Stomach smooth muscle (tissue), 2 donors: ENCODE results near the gene TUBA1C.
"Not testable (repeated sequence)": the region's sequence is repeated elsewhere in the genome, so short reads cannot be mapped to it uniquely, and the experiment has no call there.

ENCODE experiments used
- H3K27ac ChIP-seq: one replicate; pipeline ENCODE4 v1.7.0; 2013; ENCODE audit warnings: mild to moderate bottlenecking, low read length, inconsistent platforms
- H3K27me3 ChIP-seq, 2 donors: one replicate each; pipeline ENCODE4 v1.7.0; 2013; ENCODE audit warnings: low read length in 2 of 2; ENCODE audit not compliant: insufficient read depth in 2 of 2, control insufficient read depth in 1 of 2
- H3K36me3 ChIP-seq, 2 donors: one replicate each; pipeline ENCODE4 v1.7.0; 2013; ENCODE audit warnings: low read length in 2 of 2; ENCODE audit not compliant: control insufficient read depth in 2 of 2, insufficient read depth in 2 of 2
- H3K4me1 ChIP-seq: one replicate; pipeline ENCODE4 v1.7.0; 2013; ENCODE audit warnings: low read length; ENCODE audit not compliant: control insufficient read depth, insufficient read depth
- H3K4me3 ChIP-seq, 2 donors: one replicate each; pipeline ENCODE4 v1.7.0; 2013; ENCODE audit warnings: low read length in 2 of 2
- H3K9ac ChIP-seq, 2 donors: one replicate each; pipeline ENCODE4 v1.7.0; 2013; ENCODE audit warnings: low read length in 2 of 2, mild to moderate bottlenecking in 1 of 2
- H3K9me3 ChIP-seq, 2 donors: one replicate each; pipeline ENCODE4 v1.7.0; 2013; ENCODE audit warnings: low read length in 2 of 2; ENCODE audit not compliant: control insufficient read depth in 2 of 2
- donor health status: healthy.
- donor health status: Pancreatic carcinoma.

The TUBA1C gene

DNA sequence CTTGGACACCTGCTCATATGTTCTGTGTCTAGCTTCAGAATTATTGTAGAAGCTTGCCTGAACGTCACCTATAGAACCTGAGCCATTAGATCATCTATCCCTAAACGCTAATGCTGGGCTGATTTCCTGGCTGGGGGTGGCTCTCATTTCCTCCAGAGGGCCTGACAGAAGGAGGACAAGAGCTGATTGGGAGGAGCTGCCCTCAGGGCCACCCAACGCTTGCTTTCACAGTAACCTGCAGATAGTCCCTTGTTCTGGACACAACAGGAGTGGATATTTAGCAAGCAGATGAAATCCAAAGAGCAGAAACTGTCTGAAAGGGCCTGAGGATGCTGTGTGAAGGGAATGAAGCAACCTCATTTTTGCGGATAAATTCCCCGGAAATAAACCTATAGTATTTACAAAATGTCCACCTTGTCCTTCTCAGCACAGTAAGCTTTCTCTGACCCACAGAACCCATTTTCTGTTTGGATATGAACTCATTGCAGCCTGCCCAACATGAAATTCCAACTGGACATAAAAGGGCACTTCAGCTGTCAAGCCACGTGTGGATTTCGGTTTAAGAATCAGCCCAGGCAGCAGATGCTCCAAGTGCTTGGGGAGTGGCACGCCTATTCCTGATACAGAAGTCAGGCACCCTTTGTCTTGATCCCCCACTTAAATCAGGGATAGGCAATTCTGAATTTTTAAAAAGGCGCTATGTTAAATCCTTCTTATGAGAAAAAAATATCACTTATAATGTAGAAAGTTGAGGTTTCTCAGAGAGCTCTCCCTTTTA lies 32.8 kb upstream of the TUBA1C start:
- H3K9ac ChIP-seq, result peak overlapping the region; percentile 47 to 58
- peak overlapping the region; percentile 92 for H3K27ac ChIP-seq
- H3K4me3 ChIP-seq, result peak overlapping the region in 1 of 2 donors; percentile 71

DNA sequence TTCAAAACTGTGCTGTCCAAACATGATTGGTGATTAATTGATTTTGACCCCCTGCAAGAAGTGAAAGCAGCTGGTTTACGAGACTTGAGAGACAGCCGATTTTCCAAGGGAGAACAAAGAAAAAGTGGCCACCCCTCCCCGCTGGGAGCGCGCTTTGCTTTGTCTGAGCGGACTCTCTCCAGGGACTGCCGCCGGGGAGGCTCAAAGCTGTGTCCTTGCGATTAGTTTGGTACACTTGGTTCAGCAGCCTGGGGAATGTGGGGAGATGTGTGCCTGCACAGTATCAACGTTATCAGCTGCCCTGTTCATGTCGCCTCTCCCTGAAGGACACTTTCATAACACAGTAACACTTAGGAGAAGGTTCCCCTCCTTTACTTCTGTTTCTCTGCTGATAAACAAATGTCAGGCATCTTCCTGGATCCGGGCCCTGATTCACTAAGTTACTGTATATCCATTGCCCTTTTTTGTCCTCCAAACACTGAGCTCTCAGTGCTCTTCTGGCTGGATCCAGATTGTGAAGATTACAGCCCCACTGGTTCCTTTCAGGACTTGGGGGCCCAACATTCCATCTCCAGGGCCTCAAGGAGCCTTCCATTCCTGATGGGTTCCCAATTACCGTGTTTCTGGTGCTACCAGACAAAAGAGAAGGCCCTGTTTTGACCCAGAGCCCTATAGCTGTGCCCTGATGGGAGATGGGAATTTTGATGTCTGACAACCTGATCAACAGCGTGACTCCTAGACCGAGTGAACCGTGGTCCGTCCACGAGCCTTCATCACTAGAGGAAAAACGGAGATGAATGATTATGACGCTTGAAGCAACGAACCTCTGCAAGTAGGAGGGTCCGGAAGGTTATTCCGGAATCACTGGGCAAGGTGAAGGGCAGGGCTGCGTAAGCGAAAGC lies 31.7 kb upstream of the TUBA1C start:
- Histone ChIP-seq H3K4me3 (peak overlapping the region; percentile 63 to 71), H3K27ac (peak overlapping the region; percentile 92), H3K9me3 (no peaks in the 10 kb centered on the region), H3K36me3 (no peaks in the 10 kb centered on the region), H3K27me3 (no peaks in the 10 kb centered on the region), H3K9ac (peak overlapping the region; percentile 58 to 73), H3K4me1 (peaks cover 27% of the 10 kb centered on the region)

More for the DNA sequence above, 32.8 kb upstream of the TUBA1C start:
- Histone ChIP-seq H3K36me3 (no peaks in the 10 kb centered on the region), H3K9me3 (no peaks in the 10 kb centered on the region), H3K4me1 (peaks cover 27% of the 10 kb centered on the region), H3K27me3 (no peaks in the 10 kb centered on the region)

DNA sequence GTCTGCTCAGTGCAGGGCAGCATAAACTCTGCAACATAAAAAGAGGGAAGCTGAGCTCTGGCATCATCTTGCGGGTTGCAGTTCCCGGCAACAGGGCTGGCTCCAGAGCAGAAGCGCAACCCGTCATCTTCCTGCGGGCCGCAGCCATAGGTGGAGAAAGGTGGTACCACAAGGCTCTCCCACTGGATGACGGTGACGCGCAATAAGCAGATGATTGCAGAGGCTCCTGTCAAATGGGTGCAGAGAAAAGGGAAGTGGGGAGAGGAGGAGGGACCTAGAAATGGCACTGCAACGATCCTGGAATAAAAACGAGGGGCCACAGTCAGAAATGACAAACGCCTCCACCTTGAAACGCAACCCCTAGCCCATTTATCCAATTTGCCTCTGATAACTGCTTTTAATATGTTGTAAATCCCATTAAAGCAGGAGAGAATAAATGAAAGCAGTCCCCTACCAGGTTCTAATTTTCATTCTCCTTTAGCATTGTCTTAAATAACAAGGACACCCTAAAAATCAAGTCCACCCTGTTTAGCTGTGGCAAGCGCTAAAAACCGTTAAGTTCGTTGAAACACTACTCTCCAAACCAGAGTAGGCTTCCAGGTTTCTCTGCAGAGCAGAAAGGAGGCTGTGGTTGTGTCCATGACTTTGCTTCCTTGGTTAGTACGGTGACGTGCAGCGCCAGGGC lies 30.9 kb upstream of the TUBA1C start:
- H3K27ac ChIP-seq, result peak overlapping the region; percentile 92
- peak overlapping the region; percentile 63 to 71 for H3K4me3 ChIP-seq
- H3K4me1 ChIP-seq, result peaks cover 27% of the 10 kb centered on the region

DNA sequence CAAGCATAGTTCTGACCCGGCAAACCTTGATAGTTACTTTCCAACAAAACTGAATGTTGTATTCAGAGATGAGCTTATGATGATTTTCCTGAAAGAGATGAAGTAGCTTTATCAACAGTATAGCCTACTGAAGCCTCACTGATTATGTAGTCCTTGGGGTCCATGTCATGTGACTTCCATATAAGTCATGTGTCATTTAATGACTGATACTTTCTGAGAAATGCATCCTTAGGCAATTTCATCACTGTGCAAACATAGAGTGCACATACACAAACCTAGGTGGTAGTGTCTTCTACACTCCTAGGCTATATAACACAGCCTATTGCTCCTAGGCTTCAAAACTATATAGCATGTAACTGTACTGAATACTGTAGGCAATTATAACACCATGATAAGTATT lies 28.5 kb upstream of the TUBA1C start:
- Histone ChIP-seq H3K4me3 (no peak overlapping the region), H3K27ac (no peak overlapping the region), H3K9me3 (no peaks in the 10 kb centered on the region), H3K9ac (no peak overlapping the region), H3K27me3 (no peaks in the 10 kb centered on the region), H3K4me1 (peaks cover 27% of the 10 kb centered on the region), H3K36me3 (no peaks in the 10 kb centered on the region)

More for the DNA sequence above, 30.9 kb upstream of the TUBA1C start:
- Histone ChIP-seq H3K9ac (peak overlapping the region; percentile 58 to 78), H3K9me3 (no peaks in the 10 kb centered on the region), H3K27me3 (no peaks in the 10 kb centered on the region), H3K36me3 (no peaks in the 10 kb centered on the region)

DNA sequence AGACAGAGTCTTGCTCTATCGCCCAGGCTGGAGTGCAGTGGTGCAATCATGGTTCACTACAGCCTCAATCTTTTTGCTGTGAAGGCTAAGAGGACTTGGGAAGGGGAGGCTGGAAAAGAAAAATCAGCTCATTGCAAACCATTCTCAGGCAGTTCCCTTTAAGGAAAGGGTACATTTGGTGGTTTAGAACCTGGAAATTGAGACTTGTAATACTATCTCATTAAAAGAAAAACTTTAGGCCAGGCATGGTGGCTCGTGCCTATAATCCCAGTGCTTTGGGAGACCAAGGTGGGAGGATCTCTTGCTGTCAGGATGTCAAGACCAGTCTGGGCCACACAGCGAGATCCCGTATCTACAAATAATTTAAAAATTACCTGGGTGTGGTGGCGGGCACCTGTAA lies 21.3 kb upstream of the TUBA1C start:
- H3K4me1 ChIP-seq, result no peaks in the 10 kb centered on the region
- H3K4me3 ChIP-seq, result no peak overlapping the region
- H3K27me3 ChIP-seq, result no peaks in the 10 kb centered on the region
- no peak overlapping the region for H3K9ac ChIP-seq
- no peaks in the 10 kb centered on the region for H3K36me3 ChIP-seq
- no peak overlapping the region for H3K27ac ChIP-seq
- H3K9me3 ChIP-seq, result no peaks in the 10 kb centered on the region

DNA sequence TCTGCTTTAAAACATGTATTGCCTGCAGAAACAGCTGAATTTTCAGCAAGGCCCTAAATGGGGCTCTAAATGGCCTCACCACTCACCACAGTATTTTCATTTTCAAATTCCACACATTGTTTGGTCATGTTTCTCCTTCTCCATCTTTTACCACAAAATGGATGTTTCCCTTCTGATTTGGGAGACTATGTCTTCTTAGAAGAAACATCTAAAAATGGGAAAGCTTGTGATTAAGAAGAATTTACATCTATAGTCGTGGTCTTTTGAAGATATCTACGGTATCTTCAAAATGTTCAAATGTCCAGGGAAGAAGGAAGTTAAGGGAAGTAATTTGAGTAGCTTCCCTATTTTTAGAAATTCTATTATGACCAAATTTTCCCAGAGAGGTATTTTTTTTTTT lies 20.7 kb upstream of the TUBA1C start:
- H3K27me3 ChIP-seq, result no peaks in the 10 kb centered on the region
- H3K27ac ChIP-seq, result no peak overlapping the region
- no peaks in the 10 kb centered on the region for H3K36me3 ChIP-seq
- H3K9me3 ChIP-seq, result no peaks in the 10 kb centered on the region
- H3K4me1 ChIP-seq, result no peaks in the 10 kb centered on the region
- no peak overlapping the region for H3K4me3 ChIP-seq
- H3K9ac ChIP-seq, result no peak overlapping the region

DNA sequence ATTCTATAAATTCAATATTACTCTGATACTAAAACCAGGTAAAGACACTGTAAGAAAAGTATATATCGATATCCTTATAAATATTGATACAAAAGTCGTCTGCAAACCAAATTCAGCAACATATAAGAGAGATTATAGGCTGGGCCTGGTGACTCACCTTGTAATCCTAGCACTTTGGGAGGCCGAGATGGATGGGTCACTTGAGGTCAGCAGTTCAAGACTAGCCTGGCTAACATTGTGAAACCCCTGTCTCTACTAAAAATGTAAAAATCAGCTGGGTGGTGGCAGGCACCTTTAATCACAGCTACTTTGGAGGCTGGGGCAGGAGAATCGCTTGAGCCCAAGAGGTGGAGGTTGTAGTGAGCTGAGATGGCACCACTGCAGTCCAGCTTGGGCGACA lies 13.5 kb upstream of the TUBA1C start:
- H3K4me3 ChIP-seq, result no peak overlapping the region
- no peak overlapping the region for H3K27ac ChIP-seq

DNA sequence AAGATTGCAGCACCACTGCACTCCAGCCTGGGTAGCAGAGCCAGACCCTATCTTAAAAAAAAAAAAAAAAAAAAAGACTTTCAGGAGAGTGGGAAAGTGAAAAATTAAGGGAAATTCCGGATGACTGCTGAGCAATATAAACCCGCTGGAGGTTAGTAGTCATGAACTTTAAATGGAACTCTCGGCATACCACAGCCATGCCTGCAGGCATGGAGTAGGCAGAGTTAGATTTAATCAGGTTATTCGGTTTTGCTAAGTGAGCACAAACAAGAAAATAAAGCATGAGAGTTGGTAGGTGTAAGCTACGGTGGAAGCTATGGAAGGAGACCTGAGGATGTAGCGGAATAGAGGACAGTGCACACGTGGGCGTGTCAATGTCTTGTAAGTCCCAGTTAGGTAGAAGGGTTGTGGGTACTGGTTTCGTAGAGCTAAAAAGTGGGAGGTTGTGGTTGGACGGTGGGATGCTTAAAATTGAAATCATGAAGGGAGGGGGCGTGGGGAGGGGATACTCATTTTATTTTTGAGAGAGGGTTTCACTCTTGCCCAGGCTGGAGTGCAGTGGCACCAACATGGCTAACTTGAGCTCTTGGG lies 11.8 kb upstream of the TUBA1C start:
- no peak overlapping the region for H3K4me3 ChIP-seq

More for the DNA sequence above, 13.5 kb upstream of the TUBA1C start:
- Histone ChIP-seq H3K36me3 (no peaks in the 10 kb centered on the region), H3K9ac (no peak overlapping the region), H3K27me3 (no peaks in the 10 kb centered on the region), H3K9me3 (no peaks in the 10 kb centered on the region), H3K4me1 (no peaks in the 10 kb centered on the region)

DNA sequence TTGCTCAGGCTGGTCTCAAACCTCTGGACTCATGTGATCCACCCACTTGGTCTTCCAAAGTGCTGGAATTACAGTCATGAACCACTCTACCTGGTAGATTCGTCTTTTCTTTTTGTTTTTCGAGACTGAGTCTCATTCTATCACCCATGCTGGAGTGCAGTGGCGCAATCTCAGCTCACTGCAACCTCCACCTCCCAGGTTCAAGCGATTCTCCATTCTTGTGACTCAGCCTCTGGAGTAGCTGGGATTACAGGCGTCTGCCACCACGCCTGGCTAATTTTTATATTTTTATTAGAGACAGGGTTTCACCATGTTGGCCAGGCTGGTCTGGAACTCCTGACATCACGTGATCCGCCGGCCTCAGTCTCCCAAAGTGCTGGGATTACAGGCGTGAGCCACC lies 9.4 kb upstream of the TUBA1C start:
- H3K4me1 ChIP-seq, H3K27ac ChIP-seq: not testable (repeated sequence)

More for the DNA sequence above, 11.8 kb upstream of the TUBA1C start:
- no peaks in the 10 kb centered on the region for H3K4me1 ChIP-seq
- no peaks in the 10 kb centered on the region for H3K9me3 ChIP-seq
- H3K9ac ChIP-seq, result no peak overlapping the region
- no peak overlapping the region for H3K27ac ChIP-seq
- no peaks in the 10 kb centered on the region for H3K27me3 ChIP-seq
- H3K36me3 ChIP-seq, result no peaks in the 10 kb centered on the region

DNA sequence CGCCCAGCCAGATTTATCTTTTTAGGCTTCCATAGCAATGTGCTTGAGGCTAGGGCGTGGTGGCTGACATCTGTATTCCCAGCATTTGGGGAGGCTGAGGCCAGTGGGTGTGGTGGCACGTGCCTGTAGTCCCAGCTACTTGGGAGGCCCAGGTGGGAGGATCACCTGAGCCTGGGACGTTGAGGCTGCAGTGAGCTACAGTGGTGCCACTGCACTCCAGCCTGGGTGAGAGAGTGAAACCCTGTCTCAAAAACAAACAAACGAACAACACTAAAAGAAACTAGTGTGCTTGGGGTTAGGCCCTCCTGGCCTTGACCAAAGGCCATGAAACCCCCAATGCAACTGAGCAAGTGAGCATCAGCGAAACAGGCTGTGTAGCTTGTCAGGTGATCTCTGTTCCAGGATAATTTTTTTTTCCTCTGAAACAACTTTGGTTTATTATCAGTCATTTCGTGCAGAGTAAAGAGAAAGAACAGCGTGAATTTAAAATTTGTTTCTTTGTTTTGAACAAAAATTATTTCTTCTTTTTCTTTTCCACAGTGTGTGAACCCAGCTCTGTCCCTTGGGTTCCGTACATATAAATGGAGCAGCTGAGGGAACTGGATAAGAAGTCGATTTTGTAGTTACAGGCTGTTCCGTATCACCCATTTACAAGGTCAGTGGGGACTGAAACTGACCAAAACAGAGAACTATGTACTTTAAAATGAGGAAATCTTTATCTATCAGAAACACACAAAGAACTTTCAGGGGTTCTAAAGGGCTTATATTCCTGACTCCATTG lies 8.8 kb upstream of the TUBA1C start:
- Histone ChIP-seq H3K4me1 (no peaks in the 10 kb centered on the region), H3K27me3 (no peaks in the 10 kb centered on the region), H3K36me3 (no peaks in the 10 kb centered on the region), H3K4me3 (no peak overlapping the region), H3K9ac (no peak overlapping the region), H3K9me3 (no peaks in the 10 kb centered on the region), H3K27ac (no peak overlapping the region)

More for the DNA sequence above, 9.4 kb upstream of the TUBA1C start:
- H3K9ac ChIP-seq, H3K36me3 ChIP-seq, H3K9me3 ChIP-seq, H3K4me3 ChIP-seq, H3K27me3 ChIP-seq: not testable (repeated sequence)
